Fibroblast of peridontal ligament (primary cell): ENCODE results near the gene ASB10.

Source experiments
- DNase-seq: peaks from one replicate; pipeline ENCODE4 v3.0.0-alpha.2; 2010; ENCODE audit errors: extremely low read depth

Gene ASB10, protein sequence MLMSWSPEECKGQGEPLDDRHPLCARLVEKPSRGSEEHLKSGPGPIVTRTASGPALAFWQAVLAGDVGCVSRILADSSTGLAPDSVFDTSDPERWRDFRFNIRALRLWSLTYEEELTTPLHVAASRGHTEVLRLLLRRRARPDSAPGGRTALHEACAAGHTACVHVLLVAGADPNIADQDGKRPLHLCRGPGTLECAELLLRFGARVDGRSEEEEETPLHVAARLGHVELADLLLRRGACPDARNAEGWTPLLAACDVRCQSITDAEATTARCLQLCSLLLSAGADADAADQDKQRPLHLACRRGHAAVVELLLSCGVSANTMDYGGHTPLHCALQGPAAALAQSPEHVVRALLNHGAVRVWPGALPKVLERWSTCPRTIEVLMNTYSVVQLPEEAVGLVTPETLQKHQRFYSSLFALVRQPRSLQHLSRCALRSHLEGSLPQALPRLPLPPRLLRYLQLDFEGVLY

DNA sequence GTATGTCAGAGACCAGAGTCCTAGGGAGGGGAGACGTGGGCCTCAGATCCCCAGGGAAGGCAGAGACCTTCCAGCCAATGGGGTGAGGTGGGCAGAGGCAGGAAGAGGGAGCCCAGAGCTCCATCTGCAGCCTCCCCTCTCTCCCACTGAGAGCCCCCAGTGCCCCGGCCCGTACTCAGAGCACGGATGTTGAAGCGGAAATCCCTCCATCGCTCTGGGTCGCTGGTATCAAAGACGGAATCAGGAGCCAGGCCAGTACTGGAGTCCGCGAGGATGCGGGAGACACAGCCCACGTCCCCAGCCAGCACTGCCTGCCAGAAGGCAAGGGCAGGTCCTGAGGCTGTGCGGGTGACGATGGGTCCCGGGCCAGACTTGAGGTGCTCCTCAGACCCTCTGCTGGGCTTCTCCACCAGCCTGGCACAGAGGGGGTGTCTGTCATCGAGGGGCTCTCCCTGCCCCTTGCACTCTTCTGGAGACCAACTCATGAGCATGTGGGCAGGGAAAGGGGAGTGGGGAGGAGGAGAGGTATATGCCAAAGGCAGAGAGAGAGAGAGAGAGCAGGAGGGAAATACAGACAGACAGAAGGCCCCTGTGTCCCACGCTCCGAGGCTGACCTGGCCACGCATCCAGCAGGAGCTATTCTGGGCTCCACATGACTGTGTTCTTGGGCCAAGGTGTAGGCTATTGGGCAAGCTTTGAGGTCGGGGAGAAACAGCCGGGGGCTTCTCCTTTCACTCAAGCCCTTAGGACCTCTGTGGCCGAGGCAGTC, at the start of gene ASB10:
Gene ASB10 (minus strand): TSS at position 611 of the 769 bp plus-strand sequence. CDS start 120 bp downstream, at position 491.
- no peak for DNase-seq

DNA sequence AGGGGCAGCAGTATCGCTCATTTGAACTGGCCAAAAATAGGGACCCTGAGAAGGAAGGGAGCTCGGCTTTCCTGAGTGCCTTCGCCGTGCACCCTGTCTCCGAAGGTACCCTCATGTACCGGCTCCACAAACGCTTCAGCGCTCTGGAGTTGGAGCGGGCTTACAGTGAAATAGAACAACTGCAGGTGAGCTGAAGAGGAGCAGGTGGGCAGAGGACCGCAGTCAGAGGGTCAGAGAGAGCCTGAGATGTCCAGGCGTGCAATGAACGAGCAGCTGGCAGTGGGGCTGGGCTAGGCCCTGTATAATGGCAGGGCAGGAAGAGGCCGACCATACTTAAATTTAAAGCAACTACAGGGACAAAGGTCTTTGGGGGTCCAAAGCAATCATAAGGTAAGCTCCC, 49.4 kb upstream of the ASB10 start:
- no peak for DNase-seq

DNA sequence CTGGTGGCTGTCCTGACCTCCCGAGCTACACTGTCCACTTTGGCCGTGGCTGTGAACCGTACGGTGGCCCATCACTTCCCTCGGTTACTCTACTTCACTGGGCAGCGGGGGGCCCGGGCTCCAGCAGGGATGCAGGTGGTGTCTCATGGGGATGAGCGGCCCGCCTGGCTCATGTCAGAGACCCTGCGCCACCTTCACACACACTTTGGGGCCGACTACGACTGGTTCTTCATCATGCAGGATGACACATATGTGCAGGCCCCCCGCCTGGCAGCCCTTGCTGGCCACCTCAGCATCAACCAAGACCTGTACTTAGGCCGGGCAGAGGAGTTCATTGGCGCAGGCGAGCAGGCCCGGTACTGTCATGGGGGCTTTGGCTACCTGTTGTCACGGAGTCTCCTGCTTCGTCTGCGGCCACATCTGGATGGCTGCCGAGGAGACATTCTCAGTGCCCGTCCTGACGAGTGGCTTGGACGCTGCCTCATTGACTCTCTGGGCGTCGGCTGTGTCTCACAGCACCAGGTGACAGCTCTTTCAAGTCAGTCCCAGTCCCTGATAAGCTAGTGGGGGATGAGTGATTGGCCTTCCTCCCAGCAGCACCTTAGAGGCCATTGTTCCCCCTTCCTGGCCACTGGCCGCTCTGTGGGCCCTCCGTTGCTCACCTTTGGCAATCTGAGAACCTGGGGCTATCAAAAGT, 48.2 kb upstream of the ASB10 start:
- no peak for DNase-seq

DNA sequence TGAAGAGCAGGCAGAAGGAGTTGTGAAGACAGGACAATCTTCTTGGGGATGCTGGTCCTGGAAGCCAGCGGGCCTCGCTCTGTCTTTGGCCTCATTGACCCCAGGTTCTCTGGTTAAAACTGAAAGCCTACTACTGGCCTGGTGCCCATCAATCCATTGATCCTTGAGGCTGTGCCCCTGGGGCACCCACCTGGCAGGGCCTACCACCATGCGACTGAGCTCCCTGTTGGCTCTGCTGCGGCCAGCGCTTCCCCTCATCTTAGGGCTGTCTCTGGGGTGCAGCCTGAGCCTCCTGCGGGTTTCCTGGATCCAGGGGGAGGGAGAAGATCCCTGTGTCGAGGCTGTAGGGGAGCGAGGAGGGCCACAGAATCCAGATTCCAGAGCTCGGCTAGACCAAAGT, 46.8 kb upstream of the ASB10 start:
- no peak for DNase-seq

DNA sequence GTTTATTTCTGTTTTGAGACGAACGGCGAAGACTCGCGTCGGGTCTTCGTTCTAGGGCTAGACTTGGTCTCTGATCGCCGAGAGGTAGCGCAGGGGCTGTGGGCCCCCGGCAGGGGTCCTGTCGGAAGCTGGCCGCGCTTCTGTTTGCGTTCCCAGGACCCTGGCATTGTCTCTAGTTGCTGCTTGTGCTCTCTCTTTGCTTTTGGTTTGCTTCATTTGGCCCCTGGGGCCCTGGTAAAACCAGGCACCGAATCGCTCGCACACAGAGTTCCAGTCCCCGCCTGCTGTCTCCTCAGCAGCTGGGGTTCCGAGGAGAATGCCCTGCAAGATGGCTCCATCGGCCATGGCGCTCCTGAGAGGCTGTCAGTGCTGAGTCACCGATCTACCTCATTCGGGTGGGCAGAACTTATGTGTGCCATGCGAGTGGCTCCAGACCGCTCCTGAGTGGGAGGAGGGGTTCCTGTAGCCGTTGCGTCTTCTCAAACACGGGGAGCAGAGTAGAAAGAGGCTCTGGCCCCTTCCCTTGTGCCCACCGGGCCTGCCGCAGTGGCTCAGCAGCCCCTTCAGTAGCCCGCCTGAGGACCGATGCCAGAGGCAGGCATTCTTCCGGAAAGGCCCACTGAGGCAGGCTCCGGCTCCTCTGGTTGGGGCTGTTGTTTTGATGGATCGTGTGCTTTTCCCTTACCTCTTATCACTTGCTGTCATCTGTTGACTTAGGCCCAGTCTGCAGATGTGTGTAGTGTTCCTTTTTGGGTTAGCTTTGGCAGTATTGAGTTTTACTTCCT, 46.1 kb upstream of the ASB10 start:
- DNase-seq = peak; percentile 78

DNA sequence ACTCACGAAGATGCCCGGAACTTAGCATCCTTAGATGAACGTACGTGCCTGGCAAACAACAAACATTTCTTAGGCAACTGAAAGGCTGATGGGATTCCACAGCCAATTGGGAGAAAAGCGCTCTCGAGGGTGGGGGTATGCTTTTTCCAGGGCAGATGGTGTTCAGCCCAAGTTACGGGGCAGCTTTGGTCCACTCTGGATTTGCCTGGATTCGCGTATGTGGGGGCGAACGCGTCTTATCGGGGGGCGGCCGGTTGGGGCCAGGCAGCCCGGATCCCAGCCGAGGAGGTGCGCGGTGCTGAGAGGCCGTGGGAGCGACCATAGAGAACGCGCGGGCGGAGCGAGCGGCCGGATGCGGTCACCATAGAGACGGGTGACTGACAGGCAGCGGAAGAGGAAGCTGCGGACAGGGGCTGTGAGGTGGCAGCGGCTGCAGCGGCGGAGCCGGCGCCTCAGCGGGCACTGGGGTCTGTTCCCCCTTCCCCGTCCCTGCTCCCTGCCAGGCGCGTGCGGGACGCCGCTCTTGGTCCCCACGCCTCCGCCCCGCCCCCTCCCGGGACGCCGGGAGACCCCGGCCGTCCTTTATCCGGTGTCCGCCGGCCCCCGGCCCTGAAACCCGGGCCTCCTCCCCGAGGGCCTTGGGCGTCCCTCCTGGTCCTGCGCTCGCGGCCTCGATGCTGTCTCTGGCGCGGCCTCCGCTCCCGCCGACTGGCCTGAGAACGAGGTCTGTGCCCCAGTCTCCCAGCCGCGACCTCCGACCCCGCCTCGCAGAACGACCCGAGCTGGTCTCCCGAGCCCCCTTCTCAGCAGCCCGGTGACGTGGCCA, 45.3 kb upstream of the ASB10 start, which contains the start of gene CHPF2:
Gene CHPF2 (plus strand): TSS at position 393 of the 826 bp plus-strand sequence. CDS start 1,529 bp downstream, outside the sequence.
- peak; percentile 79 for DNase-seq

DNA sequence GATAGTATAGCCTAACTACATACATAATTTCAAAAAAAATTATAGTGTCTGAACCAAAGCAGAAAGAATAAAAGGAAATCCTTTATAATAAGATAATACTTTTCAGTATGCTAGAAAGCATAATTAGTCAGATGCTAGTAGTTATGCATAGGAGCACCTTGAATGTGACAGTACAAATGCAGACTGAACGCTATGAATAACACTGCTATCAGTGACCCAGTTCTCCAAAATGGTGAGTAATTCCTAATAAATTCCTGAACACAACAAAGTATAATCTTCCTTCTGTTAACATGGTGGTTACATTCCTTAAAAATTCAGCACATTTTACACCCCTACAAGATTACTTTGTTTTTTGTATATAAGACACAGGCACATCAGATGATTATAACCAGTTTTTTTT, 44.0 kb upstream of the ASB10 start:
- no peak for DNase-seq

DNA sequence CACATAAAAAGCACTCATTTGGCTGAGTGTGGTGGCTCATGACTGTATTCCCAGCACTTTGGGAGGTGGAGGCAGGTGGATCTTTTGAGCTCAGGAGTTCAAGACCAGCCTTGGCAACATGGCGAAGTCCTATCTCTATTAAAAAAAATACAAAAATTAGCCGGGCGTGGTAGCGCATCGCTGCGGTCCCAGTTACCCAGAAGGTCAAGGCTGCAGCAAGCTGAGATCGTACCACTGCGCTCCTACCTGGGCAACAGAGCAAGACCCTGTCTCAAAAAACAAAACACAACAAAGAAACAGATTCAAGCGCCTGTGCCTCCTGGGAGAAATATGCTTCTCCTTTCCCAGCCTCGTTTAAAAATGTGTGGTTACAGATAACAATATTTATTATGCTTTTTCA, 42.2 kb upstream of the ASB10 start:
- DNase-seq = no peak

DNA sequence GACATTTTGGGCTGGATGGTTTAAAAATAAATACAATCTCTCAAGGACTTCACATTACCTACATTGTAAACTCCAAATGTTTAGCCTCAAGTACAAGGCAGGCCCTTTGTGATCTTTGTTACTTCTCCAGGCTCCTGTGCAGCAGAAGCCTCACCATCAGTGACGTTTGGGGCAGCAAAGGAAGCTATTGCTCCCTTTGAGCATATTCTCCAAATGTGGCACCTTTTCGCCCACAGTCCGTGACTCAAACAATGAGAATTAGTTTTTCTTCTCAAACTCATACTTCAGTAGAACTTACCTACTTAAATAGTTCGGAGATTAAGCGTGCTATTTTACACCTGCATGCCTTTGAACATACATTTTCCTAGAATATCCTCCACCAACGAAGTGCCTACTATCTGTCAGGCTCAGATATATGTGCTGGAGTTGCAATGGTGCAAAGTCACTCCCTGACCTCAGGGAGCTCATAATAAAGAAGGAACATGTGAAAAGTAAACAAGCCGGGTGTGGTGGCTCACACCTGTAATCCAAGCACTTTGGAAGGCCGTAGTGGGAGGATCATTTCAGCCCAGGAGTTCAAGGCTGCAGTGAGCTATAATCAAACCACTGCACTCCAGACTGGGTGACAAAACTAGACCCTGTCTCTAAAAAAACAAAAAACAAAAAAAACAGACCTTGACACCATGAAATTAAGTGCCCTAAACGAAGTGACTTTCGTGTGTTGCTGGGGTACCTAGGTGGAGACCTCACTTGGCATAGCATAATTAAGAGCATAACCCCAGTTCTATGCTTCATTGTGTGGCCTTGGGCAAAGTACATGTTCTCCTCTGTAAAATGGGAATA, 41.2 kb upstream of the ASB10 start:
- DNase-seq = no peak

DNA sequence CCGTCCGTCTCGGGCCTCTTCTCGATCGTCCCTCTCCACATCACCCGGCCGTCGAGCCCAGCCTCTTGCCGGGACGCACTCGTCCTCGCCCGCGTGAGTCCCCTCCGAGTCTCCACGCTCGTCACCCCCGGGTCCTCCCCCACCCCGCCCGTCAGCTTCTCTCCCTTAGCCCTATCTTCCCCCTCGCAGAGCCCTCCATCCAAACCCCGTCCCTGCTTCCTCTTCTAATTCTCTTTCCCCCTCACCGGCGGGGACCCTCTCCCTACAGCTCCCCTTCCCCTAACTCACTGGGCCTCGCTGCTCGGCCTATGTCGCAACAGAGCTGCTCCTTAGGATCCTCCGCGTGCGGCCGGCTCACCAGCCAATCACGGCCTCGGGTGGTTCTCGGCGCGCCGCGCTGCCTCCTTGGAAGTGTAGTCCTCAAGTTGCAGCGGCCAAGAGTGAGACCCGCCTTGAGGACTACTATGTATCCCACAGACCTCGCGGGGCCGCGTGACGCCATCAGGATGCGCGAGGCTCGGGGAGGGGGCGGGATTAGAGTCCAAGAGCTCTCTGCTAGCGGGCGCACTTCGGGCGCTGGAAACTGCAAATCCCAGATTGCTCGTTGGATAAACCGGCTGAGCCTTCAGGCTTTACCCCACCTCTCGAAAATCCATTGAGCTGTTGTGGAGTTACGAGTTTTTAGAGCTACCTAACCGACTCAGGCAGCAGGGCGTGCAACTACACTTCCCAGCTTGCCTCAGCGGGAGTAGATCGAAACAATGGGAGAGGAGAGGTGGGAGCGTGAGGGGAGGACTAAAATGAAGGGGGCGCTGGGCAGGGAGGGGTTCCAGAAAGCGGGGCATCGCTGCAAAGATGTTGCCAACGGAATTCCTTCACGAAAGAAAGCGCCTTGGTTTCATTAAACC, 40.1 kb upstream of the ASB10 start, which contains the start of gene ABCF2:
Gene ABCF2 (minus strand): TSS at position 331 of the 908 bp plus-strand sequence. CDS start 747 bp downstream, outside the sequence.
- DNase-seq = peak; percentile 98

DNA sequence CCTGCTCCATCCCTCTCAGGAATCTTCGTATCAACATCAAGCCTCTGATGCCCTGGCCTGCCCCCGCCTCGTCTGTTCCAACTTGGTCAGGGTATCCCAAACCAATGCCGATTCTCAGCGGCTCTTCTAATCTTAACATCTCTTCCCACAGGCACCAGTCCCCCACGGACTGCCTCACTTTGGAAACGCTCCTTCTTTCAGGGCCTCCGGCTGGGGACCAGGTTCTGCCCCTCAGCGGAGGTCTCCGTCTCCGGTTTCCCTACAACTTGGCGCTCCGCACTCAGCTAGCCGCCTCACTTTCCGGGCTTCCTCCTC, 39.5 kb upstream of the ASB10 start:
- DNase-seq = no peak

DNA sequence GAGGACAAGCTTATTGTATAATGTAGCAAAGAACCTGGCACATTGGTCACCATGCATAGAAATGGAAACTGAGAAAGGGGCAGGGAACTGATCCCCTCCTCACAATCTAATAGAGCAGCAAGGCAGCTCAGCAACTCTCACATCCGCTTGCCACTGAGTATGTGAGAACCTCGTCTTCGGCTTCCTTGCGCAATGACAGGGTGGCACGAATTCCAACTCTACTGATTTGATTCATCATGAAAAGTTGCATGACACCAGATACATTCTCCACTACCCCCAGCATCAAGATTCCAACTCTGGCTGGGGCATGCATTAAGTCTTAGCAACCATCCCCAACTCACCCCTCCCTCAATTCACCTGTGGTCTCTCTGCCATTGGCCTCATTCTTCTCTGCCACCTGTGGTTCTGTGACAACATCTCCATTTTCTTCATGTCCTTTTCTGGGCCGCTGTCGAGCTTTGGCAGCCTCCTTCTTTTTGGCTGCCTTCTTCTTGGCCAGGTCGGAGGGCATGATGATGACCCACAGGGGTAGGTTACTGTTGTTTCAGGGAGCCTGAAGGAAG, 39.0 kb upstream of the ASB10 start:
- DNase-seq = no peak

DNA sequence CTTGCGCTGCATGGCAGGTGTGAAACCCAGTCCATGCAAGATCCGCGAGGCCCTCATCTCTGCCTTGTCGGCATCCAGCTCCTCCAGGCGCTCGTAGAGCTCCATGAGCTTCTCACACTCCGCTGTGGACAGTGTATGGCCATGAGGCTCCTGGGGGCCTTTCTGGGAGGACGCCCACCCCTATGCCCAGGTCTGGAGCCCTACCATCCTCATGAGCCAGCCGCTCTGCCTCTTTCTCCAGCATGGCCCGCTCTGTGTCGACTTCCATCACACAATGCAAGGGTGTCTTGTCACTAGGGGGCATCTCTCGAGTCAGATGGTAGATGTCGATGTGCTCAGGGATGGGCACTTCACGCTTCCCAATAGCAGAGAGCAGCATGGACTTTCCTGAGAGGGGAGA, 36.7 kb upstream of the ASB10 start:
- DNase-seq = no peak

DNA sequence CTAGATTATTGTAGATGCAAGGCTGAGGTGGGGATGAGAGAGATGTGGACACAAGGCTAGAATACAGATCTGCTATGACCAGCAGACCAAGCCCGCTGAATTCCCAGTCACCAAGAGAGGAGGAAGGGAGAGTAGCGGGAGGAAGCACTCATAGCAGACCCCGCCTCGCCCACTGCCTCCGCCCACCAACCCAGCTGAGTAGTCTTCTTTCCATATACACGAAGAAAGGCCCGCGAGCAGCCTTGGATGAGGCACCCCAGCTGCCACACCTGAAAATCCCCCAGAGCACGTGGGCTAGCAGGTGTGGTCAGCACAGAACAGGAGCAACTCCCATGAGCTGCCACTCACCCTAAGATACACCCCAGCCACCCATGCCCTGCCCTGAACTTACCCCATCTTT, 31.1 kb upstream of the ASB10 start:
- DNase-seq = no peak

DNA sequence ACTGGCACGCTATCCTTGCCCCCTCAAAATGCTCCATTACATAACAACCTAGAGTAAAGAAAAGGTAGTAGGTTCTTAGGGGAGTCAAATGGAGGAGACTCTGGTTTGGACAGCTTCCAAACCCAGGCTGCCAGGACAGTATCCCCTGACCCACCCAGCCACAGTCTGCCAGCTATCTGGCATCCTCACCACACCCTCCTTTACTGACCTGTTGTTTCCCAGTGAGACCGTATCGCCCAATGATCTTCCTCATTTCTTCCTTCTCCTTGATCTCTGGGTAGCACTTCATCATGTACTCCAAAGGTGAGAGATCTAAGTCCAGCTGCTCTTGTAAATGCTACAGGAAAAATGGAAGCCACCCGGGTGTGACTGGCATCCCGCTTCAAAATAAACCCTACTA, 28.3 kb upstream of the ASB10 start:
- DNase-seq = no peak

DNA sequence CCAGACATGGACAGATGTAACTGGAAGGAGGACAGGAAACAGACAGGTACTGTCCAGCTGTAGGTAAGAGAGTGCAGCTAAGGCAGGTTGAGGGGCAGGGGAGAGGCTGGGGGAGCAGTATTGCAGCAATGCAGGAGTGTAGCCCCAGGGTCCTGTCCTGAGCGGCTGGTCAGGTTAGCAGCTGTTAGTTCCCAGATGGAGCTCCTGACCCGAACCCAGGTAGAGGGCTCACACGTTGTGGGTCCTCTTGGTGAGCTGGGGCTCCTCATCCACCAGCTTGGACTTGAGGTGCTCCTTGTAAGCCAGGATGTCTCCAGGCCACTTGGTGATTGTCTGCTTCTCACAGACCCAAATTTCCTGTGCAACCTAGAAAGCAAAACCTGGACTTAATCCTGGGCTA, 26.8 kb upstream of the ASB10 start:
- DNase-seq = no peak

DNA sequence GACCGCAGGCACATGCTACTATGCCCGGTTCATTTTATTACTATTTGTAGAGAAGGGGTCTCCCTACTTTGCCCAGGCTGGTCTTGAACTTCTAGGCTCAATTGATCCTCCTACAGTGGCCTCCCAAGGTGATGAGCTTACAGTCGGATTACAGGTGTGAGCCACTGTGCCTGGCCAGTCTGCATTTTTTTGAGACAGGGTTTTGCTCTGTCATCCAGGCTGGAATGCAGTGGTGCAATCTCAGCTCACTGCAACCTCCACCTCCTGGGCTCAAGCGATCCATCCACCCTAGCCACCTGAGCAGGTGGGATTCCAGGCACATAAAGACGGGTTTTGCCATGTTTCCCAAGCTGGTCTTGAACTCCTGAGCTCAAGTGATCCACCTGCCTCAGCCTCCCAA, 25.6 kb upstream of the ASB10 start:
- no peak for DNase-seq

DNA sequence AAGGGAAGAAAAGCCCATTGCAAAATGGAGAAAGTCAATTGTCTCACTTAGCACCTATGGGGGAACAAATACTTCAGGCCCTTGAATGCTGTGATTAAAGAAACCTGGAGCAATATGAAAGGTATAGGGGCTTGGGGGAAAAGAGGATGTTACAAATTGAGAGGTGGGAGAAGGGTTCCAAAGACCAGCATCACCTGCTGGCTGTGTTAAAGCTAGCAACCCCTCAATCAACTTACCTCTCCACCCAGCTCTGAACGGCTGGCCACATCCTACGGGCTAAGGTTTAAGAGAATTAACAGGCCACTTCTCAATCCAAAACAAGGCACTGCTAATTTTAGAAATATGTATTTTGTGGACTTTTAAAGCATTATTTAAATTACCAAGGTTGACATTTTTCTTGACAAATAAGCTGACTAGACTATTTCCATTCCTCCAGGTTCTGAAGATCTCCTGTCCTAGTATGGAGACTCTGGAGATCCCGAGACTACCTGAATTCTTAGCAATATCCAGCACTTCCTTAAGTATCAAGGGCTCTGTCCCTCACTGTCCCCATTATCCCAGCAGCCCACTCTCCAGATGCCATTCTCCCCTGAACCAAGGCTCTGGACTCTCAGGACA, 24.2 kb upstream of the ASB10 start:
- no peak for DNase-seq
